T1000 (cell line): ENCODE measurements around the gene SORCS3.
"Not testable (repeated sequence)": the region's sequence is repeated elsewhere in the genome, so short reads cannot be mapped to it uniquely, and the experiment has no call there.

ENCODE experiments used
- DNase-seq: peaks from one replicate; lab custom pipeline; 2025; ENCODE audit warnings: mixed read lengths; lab: John Stamatoyannopoulos, UW

SORCS3 gene

DNA sequence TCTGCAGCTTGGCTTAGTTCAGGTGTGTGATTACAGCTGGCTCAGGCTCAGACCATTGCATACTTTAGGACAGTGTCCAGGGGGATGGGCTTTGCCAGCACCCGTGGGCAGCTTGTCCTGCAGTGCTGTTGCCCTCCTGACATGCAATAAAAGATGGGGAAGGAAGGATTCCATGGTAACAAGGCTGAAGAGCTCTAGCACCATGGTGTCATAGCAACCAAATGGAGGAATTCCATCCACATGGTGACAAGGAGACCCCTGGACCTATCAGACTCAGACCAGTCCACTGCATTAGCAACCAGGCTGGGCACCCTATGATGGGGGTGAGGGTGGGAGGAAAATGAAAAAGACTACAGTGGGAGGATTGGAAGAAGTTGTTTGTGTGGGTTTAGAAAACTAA is 49.9 kb downstream of the SORCS3 start:
- DNase-seq, result no peak

DNA sequence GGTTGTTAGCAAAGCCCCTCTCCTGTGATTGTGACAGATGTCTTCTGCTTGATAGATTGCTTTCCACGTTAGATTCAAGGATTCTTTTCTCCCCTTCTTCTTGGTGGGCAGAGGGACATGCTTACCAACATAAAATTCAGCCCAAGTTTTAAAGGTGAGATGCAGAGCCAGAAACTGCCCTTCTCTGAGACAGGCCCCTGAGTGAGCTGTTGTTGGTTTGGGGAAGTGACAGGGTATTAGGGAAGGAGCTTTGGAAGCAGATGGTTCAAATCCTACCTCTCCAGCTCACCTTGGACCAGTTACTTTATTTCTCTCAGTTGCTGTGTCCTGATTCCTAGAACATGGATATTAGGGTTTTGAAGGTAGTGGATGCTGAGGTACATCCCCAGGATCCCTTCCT is 53.0 kb downstream of the SORCS3 start:
- no peak for DNase-seq

DNA sequence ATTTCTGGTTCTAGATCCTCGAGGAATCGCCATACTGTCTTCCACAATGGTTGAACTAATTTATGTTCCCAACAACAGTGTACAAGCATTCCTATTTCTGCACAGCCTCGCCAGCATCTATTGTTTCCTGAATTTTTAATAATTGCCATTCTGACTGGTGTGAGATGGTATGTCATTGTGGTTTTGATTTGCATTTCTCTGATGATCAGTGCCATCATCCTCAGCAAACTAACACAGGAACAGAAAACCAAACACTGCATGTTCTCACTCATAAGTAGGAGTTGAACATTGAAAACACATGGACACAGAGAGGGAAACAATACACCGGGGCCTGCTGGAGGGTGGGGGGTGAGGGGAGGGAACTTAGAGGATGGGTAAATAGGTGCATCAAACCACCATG is 62.2 kb downstream of the SORCS3 start:
- DNase-seq, result not testable (repeated sequence)

DNA sequence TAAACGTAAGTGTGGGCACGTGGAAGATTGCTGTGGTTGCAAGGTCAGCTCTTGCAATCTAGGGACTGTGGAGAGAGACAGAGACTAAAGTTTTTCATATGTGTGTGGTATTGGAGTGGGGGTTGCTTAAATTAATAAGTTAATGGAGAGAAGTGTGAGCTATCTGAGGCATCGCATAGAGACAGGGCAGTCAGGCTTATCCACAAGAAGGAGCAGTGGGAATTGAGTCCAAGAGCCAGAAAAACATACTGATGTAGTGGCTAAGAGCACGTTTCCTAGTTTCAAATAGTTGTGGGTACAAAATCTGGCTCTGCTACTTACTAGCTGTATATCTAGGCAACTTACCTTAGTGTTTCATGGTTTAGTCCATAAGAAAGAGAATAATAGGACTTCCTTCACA is 65.8 kb downstream of the SORCS3 start:
- DNase-seq, result no peak

DNA sequence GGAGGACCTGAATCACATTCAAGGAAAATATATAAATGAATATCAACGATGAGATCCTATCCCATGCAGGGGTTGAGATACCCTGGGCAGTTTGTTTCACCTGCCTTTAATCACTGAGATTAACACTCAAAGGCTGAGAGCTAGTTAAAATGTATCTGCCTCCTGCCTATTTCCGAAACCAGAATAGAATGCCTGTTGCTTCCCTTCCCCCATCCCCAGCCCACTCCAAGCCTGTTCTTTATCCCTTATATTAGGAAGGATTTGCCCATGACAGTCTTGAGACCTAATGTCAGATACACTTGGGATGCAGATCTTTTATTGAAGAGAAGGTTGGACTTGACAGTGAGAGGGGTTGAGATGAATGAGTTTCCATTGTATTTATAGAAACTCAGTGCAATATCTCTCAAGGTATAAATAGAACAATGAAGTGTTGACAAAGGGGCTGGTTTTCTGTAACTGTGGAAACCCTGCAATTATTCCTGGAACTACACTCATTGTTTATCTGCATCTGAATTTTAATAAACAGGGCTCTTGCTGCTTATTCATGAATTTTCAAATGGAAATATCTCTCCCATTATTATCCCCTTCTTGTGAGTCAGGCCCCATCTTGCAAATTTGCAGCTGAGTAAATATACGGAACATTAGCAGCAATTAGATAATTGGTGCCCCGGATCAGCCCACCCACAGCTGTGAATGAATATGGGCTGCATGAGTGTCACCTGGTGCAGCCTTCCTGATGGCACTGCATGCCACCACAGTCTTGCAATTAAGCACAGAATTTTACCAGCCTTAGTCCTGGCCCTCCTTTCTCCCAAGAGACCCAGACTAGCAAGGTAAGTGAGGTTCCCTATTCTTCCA is 66.7 kb downstream of the SORCS3 start:
- no peak for DNase-seq

DNA sequence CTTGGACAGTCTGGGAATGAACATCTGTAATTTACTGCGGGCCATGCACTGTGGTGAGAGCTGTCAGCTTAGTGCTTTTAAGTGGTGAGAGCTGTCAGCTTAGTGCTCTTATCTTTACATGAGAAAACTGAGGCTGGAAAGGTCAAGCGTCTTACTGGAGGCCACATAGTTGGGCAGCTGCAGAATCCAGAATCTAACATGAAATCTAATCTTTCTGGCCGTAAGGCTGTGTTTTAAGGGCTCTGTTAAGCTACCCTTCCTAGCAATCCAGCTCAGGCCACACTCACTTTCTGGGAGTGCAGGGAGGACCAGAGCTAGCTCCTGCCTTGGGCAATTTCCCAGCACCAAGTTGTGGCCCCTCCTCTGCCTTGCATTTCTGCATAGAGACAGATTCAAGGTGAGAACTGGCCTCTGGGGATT is 70.2 kb downstream of the SORCS3 start:
- no peak for DNase-seq

DNA sequence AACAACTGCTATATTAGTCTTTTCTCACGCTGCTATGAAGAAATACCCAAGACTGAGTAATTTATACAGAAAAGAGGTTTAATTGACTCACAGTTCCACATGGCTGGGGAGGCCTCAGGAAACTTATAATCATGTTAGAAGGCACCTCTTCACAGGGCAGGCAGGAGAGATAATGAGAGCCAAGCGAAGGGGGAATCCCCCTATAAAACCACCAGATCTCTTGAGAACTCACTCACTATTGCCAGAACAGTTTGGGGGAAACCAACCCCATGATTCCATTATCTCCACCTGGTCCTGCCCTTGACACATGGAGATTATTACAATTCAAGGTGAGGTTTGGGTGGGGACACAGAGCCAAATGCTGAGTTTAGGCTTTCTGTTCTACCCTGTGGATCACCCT is 89.5 kb downstream of the SORCS3 start:
- not testable (repeated sequence) for DNase-seq

DNA sequence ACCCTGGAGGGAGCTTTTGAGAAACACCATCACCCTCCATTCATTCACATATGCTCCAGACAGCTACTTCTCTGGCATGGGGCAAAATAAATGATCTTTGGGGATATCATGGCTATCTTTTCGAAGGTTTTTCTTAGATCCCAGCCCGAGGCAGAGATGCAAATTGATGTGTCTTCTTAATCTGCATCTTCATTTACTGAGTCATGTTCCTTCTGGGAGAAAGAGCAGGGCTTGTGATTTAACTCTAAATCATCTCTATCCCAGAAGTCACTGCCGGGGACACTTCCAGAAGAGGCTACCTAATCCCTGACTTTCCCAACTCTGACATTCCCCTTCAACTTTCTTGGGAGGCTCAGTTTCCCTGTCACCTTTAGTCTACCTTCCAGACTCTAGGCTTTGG is 90.1 kb downstream of the SORCS3 start:
- no peak for DNase-seq

DNA sequence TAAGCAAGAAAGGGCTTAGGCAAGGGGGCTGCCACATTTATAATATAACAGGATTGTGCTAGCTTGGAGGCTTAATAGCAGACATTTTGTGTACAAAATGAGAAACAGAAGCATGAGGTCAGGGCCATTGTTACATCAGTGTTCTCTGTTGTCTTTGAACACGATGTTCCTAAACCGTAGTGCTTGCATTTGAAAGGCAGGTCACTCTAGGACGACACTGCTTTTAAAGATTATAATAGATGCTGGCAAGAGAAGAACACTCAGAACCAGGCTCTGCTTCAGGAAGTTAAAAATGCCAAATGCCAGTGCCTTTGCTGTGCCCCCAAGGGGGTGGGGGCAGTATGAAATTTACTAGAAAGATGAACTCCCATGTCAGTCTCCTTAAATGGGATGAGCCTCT is 91.1 kb downstream of the SORCS3 start:
- DNase-seq, result no peak

DNA sequence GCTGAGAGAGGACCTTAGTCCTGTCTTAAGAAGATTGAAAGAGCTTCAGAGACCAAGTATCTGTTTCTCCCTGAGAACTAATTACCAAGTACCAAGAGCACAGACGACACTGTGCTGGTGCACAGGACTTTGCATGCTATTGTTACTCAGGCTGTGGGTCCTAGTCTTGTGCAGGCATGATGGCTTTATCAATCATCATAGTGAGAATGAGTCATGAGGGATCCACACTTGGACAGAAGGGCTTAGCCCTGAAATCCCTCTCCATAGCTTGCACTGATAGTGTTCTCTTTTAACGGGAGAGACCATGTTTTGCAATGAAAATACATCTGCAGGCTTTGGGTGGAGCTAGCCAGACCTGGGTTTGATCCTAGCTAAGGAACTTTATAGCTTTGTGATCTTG is 93.3 kb downstream of the SORCS3 start:
- no peak for DNase-seq

DNA sequence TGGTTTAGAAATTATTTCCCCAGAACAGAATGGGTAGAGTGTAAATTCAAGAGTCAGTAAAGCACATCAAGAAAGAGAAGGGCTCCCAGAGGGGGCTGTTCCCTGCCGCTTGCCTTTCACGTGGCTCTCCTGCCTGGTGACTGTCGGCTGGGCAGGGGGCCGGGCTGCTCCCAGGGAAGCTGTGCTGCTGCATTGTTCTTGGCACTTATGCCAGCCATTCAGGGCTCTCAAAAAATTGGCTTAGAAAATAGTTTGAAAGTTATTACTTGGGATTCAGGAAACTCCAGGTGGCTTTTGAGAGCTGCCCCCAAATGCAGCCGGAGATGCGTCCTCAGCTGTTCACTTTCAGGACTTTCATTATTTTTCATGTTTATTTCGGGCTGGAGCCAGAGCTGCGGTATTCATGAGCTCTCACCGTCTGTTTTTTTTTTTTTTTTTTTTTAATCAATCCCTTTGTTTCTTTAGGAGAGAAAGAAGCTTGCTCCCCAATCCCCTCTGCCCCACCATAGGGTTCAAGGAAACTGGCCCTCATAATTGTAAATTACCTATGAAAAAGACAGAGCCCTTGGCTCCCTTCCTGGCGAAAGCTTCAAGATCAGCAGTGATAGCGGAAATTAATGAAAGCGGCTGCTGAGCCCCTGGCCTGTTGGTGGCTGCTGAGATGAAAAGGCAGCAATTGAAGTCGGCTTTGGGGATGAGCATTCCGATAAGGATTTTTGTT is 94.1 kb downstream of the SORCS3 start:
- no peak for DNase-seq

DNA sequence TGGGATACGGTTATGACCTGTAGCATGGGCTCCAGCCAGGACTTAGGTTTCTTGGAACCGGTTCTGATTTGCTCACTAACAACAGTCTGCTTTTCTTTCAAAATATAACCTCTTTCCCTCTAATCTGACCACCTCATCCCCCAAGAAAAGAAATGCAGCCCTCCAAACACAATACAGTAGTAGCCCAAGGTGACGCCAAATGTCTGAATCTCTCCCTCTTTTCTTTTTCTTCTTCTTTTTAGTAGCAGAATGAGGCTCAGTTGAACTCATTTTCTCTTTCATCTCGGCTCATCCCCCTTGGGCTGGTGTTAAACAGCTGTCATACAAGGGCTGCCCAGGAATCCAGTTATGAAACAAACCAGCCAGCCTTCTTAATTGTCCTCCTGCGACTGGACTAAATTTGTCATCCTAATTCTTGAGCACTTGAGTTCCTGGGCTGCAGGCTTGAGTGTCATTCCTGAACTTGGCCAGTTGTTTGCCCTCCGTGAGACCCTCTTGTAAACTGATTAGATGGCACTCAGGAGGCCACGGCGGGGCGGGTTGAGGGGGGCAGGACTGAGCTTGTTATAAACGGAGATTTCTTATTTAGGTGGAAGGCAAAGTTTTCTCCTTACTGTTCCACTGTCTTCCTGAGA is 94.8 kb downstream of the SORCS3 start:
- no peak for DNase-seq

DNA sequence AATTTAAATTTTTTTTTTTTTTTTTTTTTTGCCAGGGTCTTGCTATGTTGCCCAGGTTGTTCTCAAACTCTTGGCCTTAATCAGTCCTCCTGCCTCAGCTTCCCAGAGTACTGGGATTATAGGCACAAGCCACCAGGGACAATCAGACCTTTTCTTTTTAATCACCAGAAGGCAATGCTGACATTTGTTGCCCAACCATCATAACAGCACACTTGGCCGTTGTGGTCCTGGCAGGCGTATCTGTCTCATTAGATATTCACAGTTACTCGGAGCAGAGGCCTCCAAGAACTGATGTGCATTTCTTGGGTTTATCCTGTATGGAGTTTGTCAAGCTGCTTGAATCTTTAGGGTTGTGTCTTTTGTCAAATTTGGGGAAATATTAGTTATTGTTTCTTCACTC is 100.0 kb downstream of the SORCS3 start:
- DNase-seq, result no peak

DNA sequence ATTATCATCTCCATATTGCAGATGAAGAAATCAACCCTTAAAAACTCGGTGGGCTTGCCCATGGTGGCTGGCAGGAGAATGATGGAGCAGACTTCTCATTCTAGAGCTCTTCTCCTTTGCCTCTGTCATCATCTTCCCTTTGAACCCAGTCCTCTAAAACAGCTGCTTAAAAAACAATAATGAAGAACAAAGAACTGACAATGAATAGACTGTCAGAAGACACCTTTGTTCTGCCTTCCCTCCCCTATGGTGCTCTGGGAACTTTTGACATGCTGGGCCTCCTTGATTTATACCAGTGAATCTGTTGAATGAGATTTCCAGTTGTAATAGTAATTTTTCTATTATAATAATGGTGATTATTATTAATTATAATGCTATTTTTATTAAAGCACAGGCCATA is 103.0 kb downstream of the SORCS3 start:
- no peak for DNase-seq

DNA sequence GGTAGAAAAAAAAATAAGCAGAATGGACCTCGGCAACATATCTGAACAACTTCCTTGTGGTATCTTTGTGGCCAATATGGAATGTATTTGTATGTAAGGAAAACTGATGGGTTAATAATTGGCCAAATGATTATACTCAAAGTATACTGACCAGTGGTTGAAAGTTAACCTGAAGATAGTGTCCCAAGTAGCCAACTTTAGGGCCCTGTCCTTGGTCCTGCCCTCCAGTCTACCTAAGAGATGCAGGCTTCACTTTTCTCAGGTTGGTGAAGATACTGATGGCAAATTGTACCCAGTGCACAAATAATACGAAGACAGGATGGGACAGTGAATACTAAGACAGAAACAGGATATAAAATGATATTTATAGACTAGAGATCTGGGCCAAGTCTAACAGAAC is 109.2 kb downstream of the SORCS3 start:
- DNase-seq, result no peak

DNA sequence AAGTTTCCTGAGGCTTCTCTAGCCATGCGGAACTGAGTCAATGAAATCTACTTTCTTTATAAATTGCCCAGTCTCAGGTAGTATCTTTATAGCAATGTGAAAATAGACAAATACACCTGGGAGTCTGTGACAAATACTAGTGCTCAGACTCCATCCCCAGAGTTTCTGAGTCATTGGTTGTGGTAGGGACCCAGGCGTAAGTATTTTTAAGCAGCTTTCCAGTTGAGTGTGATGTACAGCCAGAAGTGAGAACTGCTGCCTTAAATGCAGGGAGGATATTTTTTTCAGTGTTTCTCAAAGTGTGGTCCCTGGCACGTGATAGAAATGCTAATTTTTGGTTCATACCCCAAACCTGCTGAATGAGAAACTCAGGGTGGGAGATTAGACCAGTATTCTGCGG is 121.7 kb downstream of the SORCS3 start:
- no peak for DNase-seq

DNA sequence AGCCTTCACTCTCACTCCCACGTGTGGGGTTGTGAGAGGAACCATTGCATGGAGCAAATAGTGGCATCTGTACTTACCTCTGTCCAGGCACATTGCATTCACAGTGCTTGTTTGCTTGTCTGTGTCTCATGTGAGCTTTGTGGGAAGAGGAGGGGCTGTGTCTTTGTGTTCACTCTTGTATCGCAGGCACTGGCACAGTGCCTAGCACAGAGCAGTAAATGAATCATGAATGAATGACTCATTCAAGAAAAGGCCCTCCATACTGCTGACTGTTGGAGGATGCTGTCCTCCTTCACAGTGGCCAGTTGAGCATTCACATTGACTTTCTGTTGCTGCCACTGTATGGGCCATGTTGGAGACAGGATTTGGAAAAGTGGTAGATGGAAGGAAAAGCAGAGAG is 125.3 kb downstream of the SORCS3 start:
- DNase-seq, result peak; percentile 10

DNA sequence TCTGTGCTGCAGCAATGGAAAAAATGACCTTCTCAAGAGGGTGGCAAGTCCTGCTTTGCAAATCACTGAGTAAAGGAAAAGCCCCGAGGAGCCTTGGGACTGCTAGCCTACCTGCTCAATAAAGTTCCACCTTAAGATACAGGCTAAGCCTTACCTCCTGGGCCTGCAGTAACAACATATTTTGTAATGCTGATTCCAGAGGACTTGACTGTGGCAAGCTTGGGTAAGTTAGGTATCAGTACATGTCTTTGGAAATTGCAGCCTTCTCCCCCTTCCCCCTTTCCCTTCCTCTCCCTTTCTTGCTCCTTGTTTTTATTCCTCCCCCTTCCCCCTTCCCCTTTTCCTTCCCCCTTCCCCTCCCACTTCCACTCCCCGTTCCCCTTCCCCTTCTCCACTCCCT is 126.2 kb downstream of the SORCS3 start:
- DNase-seq, result no peak

DNA sequence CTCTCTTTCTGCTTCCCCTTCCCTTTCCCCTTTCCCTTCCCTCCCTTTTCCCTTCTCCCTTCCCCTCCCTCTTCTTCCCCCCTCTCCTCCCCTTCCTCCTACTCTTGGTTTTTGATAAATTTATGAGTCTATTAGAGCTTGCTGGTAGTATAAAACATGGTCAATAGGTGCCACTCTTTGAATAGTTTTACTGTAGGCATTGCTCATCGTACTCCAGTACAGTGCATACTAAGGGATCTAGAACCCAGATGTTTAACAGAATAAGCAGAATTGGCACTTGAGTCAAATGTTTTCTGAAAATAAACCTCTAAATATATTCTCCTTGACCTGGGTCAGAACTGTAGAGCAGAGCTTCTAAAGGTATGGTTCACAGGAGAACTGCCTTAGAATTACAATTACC is 126.7 kb downstream of the SORCS3 start:
- DNase-seq, result no peak

DNA sequence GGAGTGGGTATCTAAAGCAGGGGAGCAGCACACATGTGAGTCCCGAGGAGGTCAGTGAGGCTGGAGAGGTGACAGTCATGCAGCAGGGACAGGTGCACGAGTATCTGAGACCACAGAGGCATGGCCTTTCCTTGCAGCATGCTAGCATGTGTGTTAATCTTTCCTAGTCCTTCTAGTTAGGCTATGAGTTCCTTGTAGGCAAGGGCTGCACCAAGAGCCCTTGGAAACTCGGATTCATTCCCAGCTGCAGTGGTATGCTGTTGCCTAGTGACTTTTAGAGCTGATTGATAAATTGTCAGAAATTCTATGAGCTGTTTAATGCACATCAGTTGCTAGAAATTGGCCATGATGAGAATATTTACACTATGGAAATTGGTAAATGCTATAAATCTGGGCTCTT is 132.0 kb downstream of the SORCS3 start:
- DNase-seq, result no peak

DNA sequence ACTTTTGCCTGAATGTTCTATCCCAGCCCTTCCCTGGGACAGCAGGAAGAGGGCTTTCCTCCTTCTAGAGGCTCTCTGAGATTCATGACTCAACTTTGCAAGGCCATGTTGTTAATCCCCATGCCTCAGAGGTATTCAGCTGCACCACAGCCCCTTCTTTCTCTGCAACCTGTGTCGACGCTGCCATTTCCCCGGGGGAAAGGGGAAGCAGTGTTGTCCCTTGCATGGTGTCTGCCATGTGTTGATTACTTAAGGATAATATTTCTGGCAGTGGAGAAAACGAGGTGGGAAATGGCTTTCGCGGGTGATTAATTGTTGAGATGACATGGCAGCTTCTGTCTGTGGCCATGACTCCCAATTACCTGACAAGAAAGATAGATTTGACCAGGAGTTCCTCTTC is 133.1 kb downstream of the SORCS3 start:
- DNase-seq, result no peak

DNA sequence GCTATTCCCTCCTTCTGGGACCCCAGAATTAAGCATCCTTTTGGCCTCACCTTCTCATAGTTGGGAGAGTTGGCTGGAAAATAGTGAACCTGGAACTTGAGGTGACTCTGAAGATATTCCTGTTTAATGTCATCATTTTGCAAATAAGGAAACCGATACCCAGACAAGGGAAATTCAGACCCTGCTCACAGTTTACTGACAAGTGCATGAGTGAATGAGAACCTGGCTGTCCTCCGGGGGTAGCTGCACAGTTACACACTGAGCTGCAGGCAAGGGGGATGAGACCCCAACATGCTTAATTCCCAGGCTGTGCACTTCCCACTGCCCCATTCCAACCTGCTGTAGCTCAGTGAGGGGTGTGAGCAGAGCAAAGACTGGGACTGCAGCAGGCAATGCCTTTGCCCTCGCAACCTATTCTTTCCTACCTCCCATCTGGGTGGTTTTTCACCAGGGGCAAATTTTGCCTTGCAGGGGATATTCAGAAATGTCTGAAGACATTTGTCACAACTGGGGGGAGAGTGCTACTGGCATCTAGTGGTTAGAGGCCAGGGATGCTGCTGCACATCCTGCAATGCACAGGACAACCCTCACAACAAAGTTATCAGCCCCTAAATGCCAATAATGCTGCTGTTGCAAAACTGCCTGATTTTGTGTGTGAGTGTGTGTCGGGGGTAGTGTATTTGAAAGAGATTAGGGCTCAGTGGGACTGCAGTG is 136.2 kb downstream of the SORCS3 start:
- DNase-seq, result no peak
